Activated T-helper 2 cell treated with anti-CD3 and anti-CD28 coated beads, Interferon-gamma antibody, Interleukin-2, Interleukin-4, amounts not matched to agents 10 μg/mL and 5 μg/mL and 100 μg/mL, durations not matched to agents 14 hours and 24 hours and 36 hours (primary cell): Measurements from ENCODE around the gene KRTAP5-4. TPM values are rescaled to one million over a fixed set of nuclear protein-coding genes. Genes with fewer than 3 reads are reported as not detected.

ENCODE experiments used
- DNase-seq: peaks from one replicate; pipeline ENCODE4 v3.0.0; 2021; ENCODE audit warnings: low spot score
- H3K27ac Mint-ChIP-seq: one replicate; pipeline ENCODE4 v1.8.0; 2021; ENCODE audit warnings: mixed read lengths
- H3K27me3 Mint-ChIP-seq: one replicate; pipeline ENCODE4 v1.8.0; 2021; ENCODE audit warnings: low read depth, mixed read lengths
- H3K36me3 Mint-ChIP-seq: one replicate; pipeline ENCODE4 v1.8.0; 2021; ENCODE audit warnings: low read depth, mixed read lengths
- H3K4me1 Mint-ChIP-seq: one replicate; pipeline ENCODE4 v1.8.0; 2021; ENCODE audit warnings: low read depth, mixed read lengths
- H3K4me3 Mint-ChIP-seq: one replicate; pipeline ENCODE4 v1.8.0; 2021; ENCODE audit warnings: low read depth, mild to moderate bottlenecking, moderate library complexity, mixed read lengths
- H3K9me3 Mint-ChIP-seq: one replicate; pipeline ENCODE4 v1.8.0; 2021; ENCODE audit warnings: mixed read lengths
- intact Hi-C: fragments of 100-400 bp; cut with micrococcal nuclease; formaldehyde crosslinking; loops from one replicate; pipeline ENCODE4 v1.15.1; 2023
- total RNA-seq: library from RNA; stranded (reverse); gene quantifications from 2 replicates; pipeline ENCODE4 v1.2.3, GENCODE V29; 2022

KRTAP5-4 gene
- total RNA-seq, 1 donor from 2014 or later = not detected

- intact Hi-C loops = no loop called here
- Mint-ChIP-seq H3K9me3 (no peaks in the 10 kb centered on the region), H3K36me3 (no peaks in the 10 kb centered on the region), H3K4me3 (no peak overlapping the region), H3K27me3 (peaks cover 19% of the 10 kb centered on the region), H3K27ac (no peak overlapping the region), H3K4me1 (peaks cover 7% of the 10 kb centered on the region)
- DNase-seq = no peak
Observed at GRCh38 chr11:1659506-1659905, 37.6 kb upstream of the KRTAP5-4 start.

- no peak for DNase-seq
- peaks cover 7% of the 10 kb centered on the region for H3K4me1 Mint-ChIP-seq
- H3K36me3 Mint-ChIP-seq = no peaks in the 10 kb centered on the region
- no peak overlapping the region for H3K4me3 Mint-ChIP-seq
- H3K9me3 Mint-ChIP-seq = no peaks in the 10 kb centered on the region
- no peak overlapping the region for H3K27ac Mint-ChIP-seq
- peaks cover 19% of the 10 kb centered on the region for H3K27me3 Mint-ChIP-seq
- intact Hi-C loops = no loop called here
Observed at GRCh38 chr11:1656670-1657069, 34.7 kb upstream of the KRTAP5-4 start.

- Mint-ChIP-seq H3K27ac (no peak overlapping the region), H3K36me3 (no peaks in the 10 kb centered on the region), H3K27me3 (peaks cover 21% of the 10 kb centered on the region), H3K9me3 (no peaks in the 10 kb centered on the region), H3K4me1 (peaks cover 7% of the 10 kb centered on the region), H3K4me3 (no peak overlapping the region)
- no peak for DNase-seq
- intact Hi-C loops = no loop called here
Observed at GRCh38 chr11:1656061-1656441, 34.1 kb upstream of the KRTAP5-4 start.

GRCh38 chr11:1655168-1656060 is 33.5 kb upstream of the KRTAP5-4 start:
- no peaks in the 10 kb centered on the region for H3K9me3 Mint-ChIP-seq
- no peaks in the 10 kb centered on the region for H3K36me3 Mint-ChIP-seq
- H3K27ac Mint-ChIP-seq = no peak overlapping the region
- H3K4me1 Mint-ChIP-seq = peaks cover 7% of the 10 kb centered on the region
- H3K4me3 Mint-ChIP-seq = no peak overlapping the region
- intact Hi-C loops = no loop called here
- no peak for DNase-seq
- H3K27me3 Mint-ChIP-seq = peaks cover 21% of the 10 kb centered on the region

- intact Hi-C loops = loop anchor here (5.0 kb wide), 1 partner anchor 38 kb away; no protein-coding TSS in a partner anchor
- no peak for DNase-seq
- H3K27ac Mint-ChIP-seq = no peak overlapping the region
- H3K4me1 Mint-ChIP-seq = peaks cover 4% of the 10 kb centered on the region
- peaks cover 13% of the 10 kb centered on the region for H3K27me3 Mint-ChIP-seq
- no peaks in the 10 kb centered on the region for H3K9me3 Mint-ChIP-seq
- no peaks in the 10 kb centered on the region for H3K36me3 Mint-ChIP-seq
- H3K4me3 Mint-ChIP-seq = no peak overlapping the region
Observed at GRCh38 chr11:1654388-1655167, 32.6 kb upstream of the KRTAP5-4 start.

GRCh38 chr11:1653541-1654387 is 31.8 kb upstream of the KRTAP5-4 start:
- H3K4me3 Mint-ChIP-seq = no peak overlapping the region
- intact Hi-C loops = loop anchor here (5.0 kb wide), 1 partner anchor 39 kb away; no protein-coding TSS in a partner anchor
- no peaks in the 10 kb centered on the region for H3K36me3 Mint-ChIP-seq
- H3K27me3 Mint-ChIP-seq = peaks cover 8% of the 10 kb centered on the region
- H3K27ac Mint-ChIP-seq = no peak overlapping the region
- no peak for DNase-seq
- H3K9me3 Mint-ChIP-seq = no peaks in the 10 kb centered on the region
- H3K4me1 Mint-ChIP-seq = no peaks in the 10 kb centered on the region

GRCh38 chr11:1652771-1653540 is 31.0 kb upstream of the KRTAP5-4 start:
- Mint-ChIP-seq H3K27me3 (peaks cover 6% of the 10 kb centered on the region), H3K9me3 (no peaks in the 10 kb centered on the region), H3K27ac (no peak overlapping the region), H3K36me3 (no peaks in the 10 kb centered on the region), H3K4me1 (no peaks in the 10 kb centered on the region), H3K4me3 (no peak overlapping the region)
- intact Hi-C loops = loop anchor here (5.0 kb wide), 1 partner anchor 39 kb away; no protein-coding TSS in a partner anchor
- peak; percentile 61 for DNase-seq

- intact Hi-C loops = loop anchor here (5.0 kb wide), 1 partner anchor 40 kb away; no protein-coding TSS in a partner anchor
- H3K36me3 Mint-ChIP-seq = no peaks in the 10 kb centered on the region
- no peaks in the 10 kb centered on the region for H3K9me3 Mint-ChIP-seq
- H3K27ac Mint-ChIP-seq = no peak overlapping the region
- DNase-seq = no peak
- no peak overlapping the region for H3K4me3 Mint-ChIP-seq
- H3K4me1 Mint-ChIP-seq = no peaks in the 10 kb centered on the region
- H3K27me3 Mint-ChIP-seq = peaks cover 6% of the 10 kb centered on the region
Observed at GRCh38 chr11:1652442-1652770, 30.5 kb upstream of the KRTAP5-4 start.

- Mint-ChIP-seq H3K9me3 (no peaks in the 10 kb centered on the region), H3K36me3 (no peaks in the 10 kb centered on the region), H3K27me3 (peaks cover 6% of the 10 kb centered on the region), H3K4me1 (no peaks in the 10 kb centered on the region), H3K27ac (no peak overlapping the region), H3K4me3 (no peak overlapping the region)
- no peak for DNase-seq
- intact Hi-C loops = loop anchor here (5.0 kb wide), 1 partner anchor 40 kb away; no protein-coding TSS in a partner anchor
Observed at GRCh38 chr11:1652026-1652425, 30.1 kb upstream of the KRTAP5-4 start.

GRCh38 chr11:1651411-1651980 is 29.6 kb upstream of the KRTAP5-4 start:
- Mint-ChIP-seq H3K4me1 (no peaks in the 10 kb centered on the region), H3K27ac (no peak overlapping the region), H3K36me3 (no peaks in the 10 kb centered on the region), H3K4me3 (no peak overlapping the region), H3K27me3 (peaks cover 6% of the 10 kb centered on the region), H3K9me3 (no peaks in the 10 kb centered on the region)
- intact Hi-C loops = loop anchor here (5.0 kb wide), 1 partner anchor 41 kb away; no protein-coding TSS in a partner anchor
- no peak for DNase-seq

- Mint-ChIP-seq H3K4me1 (no peaks in the 10 kb centered on the region), H3K27me3 (peaks cover 6% of the 10 kb centered on the region), H3K27ac (no peak overlapping the region), H3K36me3 (no peaks in the 10 kb centered on the region), H3K4me3 (no peak overlapping the region), H3K9me3 (no peaks in the 10 kb centered on the region)
- intact Hi-C loops = loop anchor here (5.0 kb wide), 1 partner anchor 41 kb away; no protein-coding TSS in a partner anchor
- DNase-seq = no peak
Observed at GRCh38 chr11:1650918-1651262, 29.0 kb upstream of the KRTAP5-4 start.
